ENCODE results near the gene ISL2. TPM values are rescaled to one million over a fixed set of nuclear protein-coding genes. Genes with fewer than 3 reads are reported as not detected.
A peak's percentile ranks its signal among the peaks of the same experiment; 100 is the strongest.

The ISL2 gene
- total RNA-seq (2016; rRNA removed; fragmentation: Illumina TruSeq; extraction: Trizol) = 2.5 and 5.1 TPM in 2 replicates
- total RNA-seq (2016; cell fraction: cytosol; rRNA removed; fragmentation: Illumina TruSeq; extraction: Trizol; ENCODE audit: low read depth) = 1.5 and 2.1 TPM in 2 replicates
- 3.0 and 4.9 TPM in 2 replicates for total RNA-seq (2016; cell fraction: insoluble cytoplasmic fraction; rRNA removed; fragmentation: Illumina TruSeq; extraction: Trizol)
- total RNA-seq (2016; cell fraction: membrane; rRNA removed; fragmentation: Illumina TruSeq; extraction: Trizol) = 2.9 and 3.6 TPM in 2 replicates
- total RNA-seq (2016; cell fraction: nucleus; rRNA removed; fragmentation: Illumina TruSeq; extraction: Trizol) = 5.5 and 5.8 TPM in 2 replicates
- 4.3 and 6.3 TPM in 2 replicates for polyA plus RNA-seq (2011; rRNA removed)
- polyA plus RNA-seq (2011; cell fraction: cytosol; rRNA removed) = 3.7 and 5.2 TPM in 2 replicates
- 40.9 and 48.7 TPM in 2 replicates for polyA plus RNA-seq (2011; cell fraction: nucleus; rRNA removed)
- polyA plus RNA-seq (2012) = 3.6 and 6.5 TPM in 2 replicates
- 1.7 and 2.0 TPM in 2 replicates for polyA plus RNA-seq (2016; cell fraction: cytosol; fragmentation: Illumina TruSeq; extraction: Trizol; ENCODE audit: low read depth)
- polyA plus RNA-seq (2016; cell fraction: insoluble cytoplasmic fraction; fragmentation: Illumina TruSeq; extraction: Trizol; ENCODE audit: low read depth) = 3.6 and 3.7 TPM in 2 replicates
- polyA plus RNA-seq (2016; cell fraction: membrane; fragmentation: Illumina TruSeq; extraction: Trizol; ENCODE audit: low read depth) = 1.8 and 2.1 TPM in 2 replicates
- 13.2 TPM in 2 replicates for polyA plus RNA-seq (2016; cell fraction: nucleus; fragmentation: Illumina TruSeq; extraction: Trizol; ENCODE audit: insufficient read depth, low read depth)
- polyA minus RNA-seq (2011; rRNA and poly(A)+ RNA removed; ENCODE audit: low replicate concordance) = 1.7 and 9.6 TPM in 2 replicates
- polyA minus RNA-seq (2011; cell fraction: cytosol; rRNA and poly(A)+ RNA removed) = 4.3 and 7.4 TPM in 2 replicates
- 8.9 and 12.7 TPM in 2 replicates for polyA minus RNA-seq (2011; cell fraction: nucleus; rRNA and poly(A)+ RNA removed)
- Bru-seq, nascent RNA = percentile 66 among the genes with signal in this experiment
- percentile 72 among the genes with signal in this experiment for BruChase-seq, experiment 1, labeled RNA remaining after a 6-hour chase
- BruChase-seq, experiment 2, labeled RNA remaining after a 2-hour chase = percentile 72 among the genes with signal in this experiment
- long read RNA-seq, experiment 1, transcript ISL2-201 (6 exons, 1,881 nt) = major isoform, 14 of 20 reads
- long read RNA-seq, experiment 1, partial matches to known transcripts = 3 of 20 reads
- long read RNA-seq, experiment 1, other reads (novel, unspliced or antisense) = 3 of 20 reads
- long read RNA-seq, experiment 2, transcript ISL2-201 (6 exons, 1,881 nt) = major isoform, 20 of 35 reads
- long read RNA-seq, experiment 2, partial matches to known transcripts = 11 of 35 reads
- long read RNA-seq, experiment 2, other reads (novel, unspliced or antisense) = 3 of 35 reads

DNA sequence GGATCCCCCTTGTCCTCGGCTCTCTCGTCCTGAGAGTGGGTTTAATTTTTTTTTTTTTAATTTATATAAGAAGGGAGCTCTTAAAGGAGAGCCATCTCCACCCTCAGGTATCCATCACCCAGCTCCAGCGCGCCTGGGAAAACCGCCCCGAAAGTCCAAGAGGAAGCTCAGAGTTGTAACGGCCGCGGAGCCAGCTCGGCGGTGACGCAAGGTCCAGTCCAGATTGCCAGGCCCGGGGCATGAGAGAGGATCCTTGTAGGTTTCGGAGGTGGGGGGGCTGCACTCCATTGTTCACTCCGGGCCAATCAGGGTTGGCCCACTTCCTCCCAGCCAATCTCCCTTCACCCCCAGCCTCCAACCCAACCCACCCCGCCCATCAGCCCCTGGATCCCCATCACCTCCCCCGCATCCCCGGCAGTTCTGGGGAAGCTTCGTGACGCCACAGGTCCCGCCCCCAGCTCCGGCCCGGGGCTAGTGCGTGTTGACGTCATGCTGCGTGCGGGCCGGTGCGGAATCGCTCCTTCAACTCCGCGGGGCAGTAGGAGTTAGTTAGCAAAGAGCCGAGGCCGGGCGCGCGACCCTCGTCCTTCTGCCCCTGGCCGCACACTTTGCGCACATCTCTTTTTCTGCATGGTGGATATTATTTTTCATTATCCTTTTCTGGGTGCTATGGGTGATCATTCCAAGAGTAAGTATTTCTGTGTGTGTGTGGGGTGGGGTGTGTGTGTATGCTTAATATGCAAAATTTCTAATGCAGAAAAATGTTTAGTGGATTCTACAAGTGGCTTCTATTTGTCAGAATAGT is at the start of gene ISL2:
Gene ISL2, plus strand, starts transcription at position 520 of the 805 bp plus-strand sequence. Its CDS starts 111 bp downstream, at position 631.
- WGBS (ENCODE audit: low lambda C conversion rate) = 0% methylated on average over 33 of the region's 40 CpGs
- TF ChIP-seq TAF1 (CRISPR knock-in tag; IDR thresholded peaks at IDR 0.05) (peak; percentile 88), ATF1 (CRISPR knock-in tag; IDR thresholded peaks at IDR 0.05) (peak; percentile 83), HOXD1 (CRISPR knock-in tag; IDR thresholded peaks at IDR 0.05) (no peak), ZFP41 (CRISPR knock-in tag; IDR thresholded peaks at IDR 0.05; ENCODE audit: borderline replicate concordance) (no peak), U2AF1 (optimal IDR thresholded peaks at IDR 0.05; ENCODE audit: low read depth, low read length) (no peak), RCOR2 (CRISPR knock-in tag; IDR thresholded peaks at IDR 0.05) (no peak), REL (CRISPR knock-in tag; conservative IDR thresholded peaks at IDR 0.05) (no peak), ELK4 (CRISPR knock-in tag; IDR thresholded peaks at IDR 0.05; ENCODE audit: borderline replicate concordance) (no peak), SKIL (CRISPR knock-in tag; IDR thresholded peaks at IDR 0.05; ENCODE audit: borderline replicate concordance) (no peak), AHR (CRISPR knock-in tag; IDR thresholded peaks at IDR 0.05) (no peak), ZNF557 (CRISPR knock-in tag; IDR thresholded peaks at IDR 0.05) (peak; percentile 35; the same call in 1 of the 2 replicates)
- TF ChIP-seq, protein P1, sequence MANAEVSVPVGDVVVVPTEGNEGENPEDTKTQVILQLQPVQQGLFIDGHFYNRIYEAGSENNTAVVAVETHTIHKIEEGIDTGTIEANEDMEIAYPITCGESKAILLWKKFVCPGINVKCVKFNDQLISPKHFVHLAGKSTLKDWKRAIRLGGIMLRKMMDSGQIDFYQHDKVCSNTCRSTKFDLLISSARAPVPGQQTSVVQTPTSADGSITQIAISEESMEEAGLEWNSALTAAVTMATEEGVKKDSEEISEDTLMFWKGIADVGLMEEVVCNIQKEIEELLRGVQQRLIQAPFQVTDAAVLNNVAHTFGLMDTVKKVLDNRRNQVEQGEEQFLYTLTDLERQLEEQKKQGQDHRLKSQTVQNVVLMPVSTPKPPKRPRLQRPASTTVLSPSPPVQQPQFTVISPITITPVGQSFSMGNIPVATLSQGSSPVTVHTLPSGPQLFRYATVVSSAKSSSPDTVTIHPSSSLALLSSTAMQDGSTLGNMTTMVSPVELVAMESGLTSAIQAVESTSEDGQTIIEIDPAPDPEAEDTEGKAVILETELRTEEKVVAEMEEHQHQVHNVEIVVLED (CRISPR knock-in tag; IDR thresholded peaks at IDR 0.05; ENCODE audit: borderline replicate concordance) = peak; percentile 96

More for the DNA sequence above, at the start of gene ISL2:
- no TSS peak for BruUV-seq (replicated peaks)
- intact Hi-C loops (cut with micrococcal nuclease; ENCODE audit: unreplicated experiment) (loop anchor here (1.0 to 10.0 kb wide), 4 partner anchors 25 to 531 kb away; partner anchors contain the start of gene ETFA), in situ Hi-C loops (cut with HindIII; ENCODE audit: extremely low pct_ligation_motif_present, low pct_unique_long_range_greater_than_20kb) (no loop called here)
- POLR2A ChIA-PET = interaction anchor here (0.6 to 5.5 kb wide), 22 partner anchors 9 to 1144 kb away, joined by 3 to 132 read pairs (median 4); partner anchors contain the start of gene ETFA
- DNase-seq (ENCODE audit: low spot score) (peak; percentile 95), FAIRE-seq (peak; percentile 89), ATAC-seq (peak; percentile 73)
- Histone ChIP-seq H4K20me1 (ENCODE audit: insufficient read depth, low read length) (peaks cover 8% of the 10 kb centered on the region; the same call in 1 of the 2 replicates), H3K4me1 (ENCODE audit: insufficient read depth, low read length) (peaks cover 48% of the 10 kb centered on the region), H2AFZ (ENCODE audit: low read length) (peak within 1 kb of the TSS; percentile 66), H3K79me2 (ENCODE audit: insufficient read depth, low read length) (peaks cover 31% of the 10 kb centered on the region), H3K4me3 (replicated peaks in 1 of 3; ENCODE audit: insufficient read depth in 1 of 3, low read depth in 2 of 3, low read length in 3 of 3) (peak within 1 kb of the TSS; percentile 77 to 93 (median 93)), H3K9ac (ENCODE audit: insufficient read depth, low read depth, low read length) (peak within 1 kb of the TSS; percentile 89), H3K27ac (ENCODE audit: extremely low read length, insufficient read depth, low read length) (peak within 1 kb of the TSS; percentile 86), H3K4me2 (ENCODE audit: low read depth, low read length) (peak within 1 kb of the TSS; percentile 97), H3K27me3 (ENCODE audit: control insufficient read depth in 1 of 2, insufficient read depth in 2 of 2, low read length in 2 of 2) (no peaks in the 10 kb centered on the region; a peak in 1 of 5 replicates), H3K36me3 (replicated peaks in 1 of 2; ENCODE audit: control insufficient read depth in 1 of 2, insufficient read depth in 2 of 2, low read length in 2 of 2) (peaks cover 4 to 11% of the 10 kb centered on the region in 2 experiments; a peak in 2 of 5 replicates), H3K9me3 (ENCODE audit: low read length) (no peaks in the 10 kb centered on the region)
- CTCF ChIA-PET (ENCODE audit: low intra/inter-chr PET ratio, low total read pairs) = no interaction called here
